GM18511 (cell line): ENCODE measurements around the gene SSR4.

ENCODE experiments used
- ATAC-seq: cut with Tn5 transposase; IDR thresholded peaks from one replicate; pipeline ENCODE4 v1.9.1; 2021; ENCODE audit warnings: mild to moderate bottlenecking, moderate library complexity; ENCODE audit not compliant: unreplicated experiment

SSR4 gene

GRCh38 chrX:153769158-153769864, 25.2 kb upstream of the SSR4 start:
- no peak for ATAC-seq

- ATAC-seq: no peak
Measured at GRCh38 chrX:153769865-153770600, 24.4 kb upstream of the SSR4 start.

- no peak for ATAC-seq
Measured at GRCh38 chrX:153770601-153771414, 23.7 kb upstream of the SSR4 start.

GRCh38 chrX:153771415-153772315, 22.8 kb upstream of the SSR4 start:
- ATAC-seq: no peak

GRCh38 chrX:153772316-153773217, 21.9 kb upstream of the SSR4 start:
- ATAC-seq: no peak

- no peak for ATAC-seq
Measured at GRCh38 chrX:153773218-153773611, 21.3 kb upstream of the SSR4 start.

- ATAC-seq: no peak
Measured at GRCh38 chrX:153773741-153774575, 20.5 kb upstream of the SSR4 start.

GRCh38 chrX:153774576-153775292, 19.7 kb upstream of the SSR4 start:
- ATAC-seq: no peak

- no peak for ATAC-seq
Measured at GRCh38 chrX:153775293-153776119, 19.0 kb upstream of the SSR4 start.

- no peak for ATAC-seq
Measured at GRCh38 chrX:153776120-153776599, 18.3 kb upstream of the SSR4 start.

GRCh38 chrX:153776611-153777045, 17.8 kb upstream of the SSR4 start:
- ATAC-seq: no peak

GRCh38 chrX:153777261-153778090, 17.0 kb upstream of the SSR4 start:
- no peak for ATAC-seq

GRCh38 chrX:153778181-153778580, 16.3 kb upstream of the SSR4 start:
- no peak for ATAC-seq

GRCh38 chrX:153778684-153779101, 15.8 kb upstream of the SSR4 start:
- ATAC-seq: no peak

- no peak for ATAC-seq
Measured at GRCh38 chrX:153779891-153780677, 14.4 kb upstream of the SSR4 start.
